Neural cell (in vitro differentiated cells): Measurements from ENCODE around the gene ATL1. TPM values are rescaled to one million over a fixed set of nuclear protein-coding genes. Genes with fewer than 3 reads are reported as not detected.

Experiments
- H2AFZ ChIP-seq: fragments of 200-600, 300-800 bp; sonication (generic), shearing (Covaris generic); 2 replicates; pipeline ENCODE4 v1.6.0; 2014; ENCODE audit warnings: low read depth, mild to moderate bottlenecking, antibody characterized with exemption, low read length, moderate library complexity
- H3F3A ChIP-seq: fragments of 200-600 bp; shearing (Covaris generic); 2 replicates; pipeline ENCODE4 v1.6.1; 2016; ENCODE audit warnings: mild to moderate bottlenecking, moderate library complexity, mixed read lengths, antibody characterized with exemption, low read length; ENCODE audit not compliant: insufficient read depth, poor library complexity, severe bottlenecking
- H3K27ac ChIP-seq: fragments of 200-600, 300-800 bp; sonication (generic), shearing (Covaris generic); 2 replicates; pipeline ENCODE4 v1.5.1; 2014; ENCODE audit warnings: mild to moderate bottlenecking, low read length, moderate library complexity
- H3K27me3 ChIP-seq: fragments of 300-800, 200-600 bp; sonication (generic), shearing (Covaris generic); 2 replicates; pipeline ENCODE4 v1.6.0; 2014; ENCODE audit warnings: mild to moderate bottlenecking, low read depth, low read length, moderate library complexity; ENCODE audit not compliant: insufficient read depth
- H3K36me3 ChIP-seq: fragments of 300-800, 200-600 bp; sonication (generic), shearing (Covaris generic); 2 replicates; pipeline ENCODE4 v1.5.1; 2014; ENCODE audit warnings: mild to moderate bottlenecking, antibody characterized with exemption, low read length, moderate library complexity; ENCODE audit not compliant: insufficient read depth
- H3K4me2 ChIP-seq: fragments of 300-800, 200-600 bp; sonication (generic), shearing (Covaris generic); 2 replicates; pipeline ENCODE4 v1.6.0; 2014; ENCODE audit warnings: mild to moderate bottlenecking, low read length
- H3K4me3 ChIP-seq: fragments of 300-800, 200-600 bp; sonication (generic), shearing (Covaris generic); 2 replicates; pipeline ENCODE4 v1.5.1; 2014; ENCODE audit warnings: mild to moderate bottlenecking, low read length, moderate library complexity
- H3K79me2 ChIP-seq: fragments of 200-600 bp; shearing (Covaris generic); replicated peaks from 2 replicates; pipeline ENCODE4 v1.6.0; 2014; ENCODE audit warnings: mild to moderate bottlenecking, low read length, moderate library complexity; ENCODE audit not compliant: insufficient read depth
- H3K9ac ChIP-seq: fragments of 300-800, 200-600 bp; sonication (generic), shearing (Covaris generic); 2 replicates; pipeline ENCODE4 v1.6.1; 2016; ENCODE audit warnings: mild to moderate bottlenecking, low read length, mixed read lengths
- H3K9me2 ChIP-seq: fragments of 200-600 bp; shearing (Covaris generic); 2 replicates; pipeline ENCODE4 v1.6.1; 2016; ENCODE audit warnings: mild to moderate bottlenecking, low read length, mixed read lengths; ENCODE audit not compliant: insufficient read depth
- H3K9me3 ChIP-seq: fragments of 200-600, 300-800 bp; sonication (generic), shearing (Covaris generic); 2 replicates; pipeline ENCODE4 v1.6.1; 2016; ENCODE audit warnings: mild to moderate bottlenecking, mixed run types, low read length, moderate library complexity, mixed read lengths
- H4K20me1 ChIP-seq: fragments of 200-600 bp; shearing (Covaris generic); 2 replicates; pipeline ENCODE4 v1.6.1; 2016; ENCODE audit warnings: mild to moderate bottlenecking, mixed run types; ENCODE audit not compliant: insufficient read depth
- CTCF ChIP-seq: fragments of 450-650 bp; IDR thresholded peaks from 2 replicates; pipeline ENCODE4 v1.5.1; 2014; ENCODE audit warnings: antibody characterized with exemption, mild to moderate bottlenecking, moderate library complexity; ENCODE audit not compliant: poor library complexity, severe bottlenecking
- EP300 ChIP-seq: fragments of 450-650 bp; conservative IDR thresholded peaks from 2 replicates; pipeline ENCODE4 v1.6.1; 2014; ENCODE audit warnings: antibody characterized with exemption, mild to moderate bottlenecking, moderate library complexity; ENCODE audit not compliant: poor library complexity, severe bottlenecking
- EZH2 ChIP-seq: fragments of 200-600, 300-800 bp; shearing (Covaris generic), sonication (generic); IDR thresholded peaks from 2 replicates; pipeline ENCODE4 v1.6.1; 2014; ENCODE audit warnings: antibody characterized with exemption, low read length, borderline replicate concordance, mild to moderate bottlenecking; ENCODE audit not compliant: insufficient read depth, poor library complexity, severe bottlenecking
- MXI1 ChIP-seq: fragments of 450-650 bp; conservative IDR thresholded peaks from 2 replicates; pipeline ENCODE4 v1.6.1; 2014; ENCODE audit warnings: antibody characterized with exemption, mild to moderate bottlenecking; ENCODE audit not compliant: poor library complexity, severe bottlenecking
- POLR2AphosphoS5 ChIP-seq: IDR thresholded peaks from 2 replicates; pipeline ENCODE4 v1.6.1; 2012
- RAD21 ChIP-seq: fragments of 450-650 bp; conservative IDR thresholded peaks from 2 replicates; pipeline ENCODE4 v1.6.1; 2014; ENCODE audit warnings: antibody characterized with exemption, mild to moderate bottlenecking, moderate library complexity
- SMC3 ChIP-seq: fragments of 450-650 bp; conservative IDR thresholded peaks from 2 replicates; pipeline ENCODE4 v1.6.1; 2014; ENCODE audit warnings: antibody characterized with exemption, mild to moderate bottlenecking, moderate library complexity; ENCODE audit not compliant: poor library complexity
- TAF1 ChIP-seq: IDR thresholded peaks from 2 replicates; pipeline ENCODE4 v1.6.1; 2012; ENCODE audit warnings: low read depth
- polyA plus RNA-seq: library from polyadenylated mRNA; depleted of rRNA; stranded (reverse); fragments of >200 nt; gene quantifications from 2 replicates; pipeline ENCODE4 v1.2.3, GENCODE V29; 2014
- TF ChIP-seq, protein P1 (sequence below): IDR thresholded peaks from 2 replicates; pipeline ENCODE4 v1.6.1; 2012; ENCODE audit warnings: borderline replicate concordance

ATL1 gene
- polyA plus RNA-seq, 1 donor from 2014 or later: 70.4 TPM

- Histone ChIP-seq H4K20me1 (no peaks in the 10 kb centered on the region), H3K9me3 (no peaks in the 10 kb centered on the region), H3K36me3 (no peaks in the 10 kb centered on the region), H3K4me3 (no peak overlapping the region), H3K79me2 (no peaks in the 10 kb centered on the region), H3K4me2 (no peak overlapping the region), H3K9ac (no peak overlapping the region), H2AFZ (no peak overlapping the region), H3F3A (no peaks in the 10 kb centered on the region), H3K9me2 (no peaks in the 10 kb centered on the region), H3K27ac (no peak overlapping the region), H3K27me3 (no peaks in the 10 kb centered on the region)
- TF ChIP-seq TAF1 (no peak), POLR2AphosphoS5 (no peak), SMC3 (no peak), EP300 (no peak)
Measured at GRCh38 chr14:50649691-50650090, 89.7 kb downstream of the ATL1 start.

GRCh38 chr14:50656776-50657175 is 96.8 kb downstream of the ATL1 start:
- Histone ChIP-seq H3K4me2 (no peak overlapping the region), H3K9ac (no peak overlapping the region), H3K27me3 (no peaks in the 10 kb centered on the region), H4K20me1 (no peaks in the 10 kb centered on the region), H2AFZ (no peak overlapping the region), H3K9me3 (no peaks in the 10 kb centered on the region), H3K79me2 (peaks cover 3% of the 10 kb centered on the region), H3K9me2 (no peaks in the 10 kb centered on the region), H3K27ac (no peak overlapping the region), H3K4me3 (no peak overlapping the region), H3F3A (no peaks in the 10 kb centered on the region), H3K36me3 (no peaks in the 10 kb centered on the region)
- no peak for TF ChIP-seq TAF1
- TF ChIP-seq RAD21: no peak
- TF ChIP-seq MXI1: no peak
- TF ChIP-seq CTCF: no peak
- TF ChIP-seq SMC3: no peak
- TF ChIP-seq, protein P1, sequence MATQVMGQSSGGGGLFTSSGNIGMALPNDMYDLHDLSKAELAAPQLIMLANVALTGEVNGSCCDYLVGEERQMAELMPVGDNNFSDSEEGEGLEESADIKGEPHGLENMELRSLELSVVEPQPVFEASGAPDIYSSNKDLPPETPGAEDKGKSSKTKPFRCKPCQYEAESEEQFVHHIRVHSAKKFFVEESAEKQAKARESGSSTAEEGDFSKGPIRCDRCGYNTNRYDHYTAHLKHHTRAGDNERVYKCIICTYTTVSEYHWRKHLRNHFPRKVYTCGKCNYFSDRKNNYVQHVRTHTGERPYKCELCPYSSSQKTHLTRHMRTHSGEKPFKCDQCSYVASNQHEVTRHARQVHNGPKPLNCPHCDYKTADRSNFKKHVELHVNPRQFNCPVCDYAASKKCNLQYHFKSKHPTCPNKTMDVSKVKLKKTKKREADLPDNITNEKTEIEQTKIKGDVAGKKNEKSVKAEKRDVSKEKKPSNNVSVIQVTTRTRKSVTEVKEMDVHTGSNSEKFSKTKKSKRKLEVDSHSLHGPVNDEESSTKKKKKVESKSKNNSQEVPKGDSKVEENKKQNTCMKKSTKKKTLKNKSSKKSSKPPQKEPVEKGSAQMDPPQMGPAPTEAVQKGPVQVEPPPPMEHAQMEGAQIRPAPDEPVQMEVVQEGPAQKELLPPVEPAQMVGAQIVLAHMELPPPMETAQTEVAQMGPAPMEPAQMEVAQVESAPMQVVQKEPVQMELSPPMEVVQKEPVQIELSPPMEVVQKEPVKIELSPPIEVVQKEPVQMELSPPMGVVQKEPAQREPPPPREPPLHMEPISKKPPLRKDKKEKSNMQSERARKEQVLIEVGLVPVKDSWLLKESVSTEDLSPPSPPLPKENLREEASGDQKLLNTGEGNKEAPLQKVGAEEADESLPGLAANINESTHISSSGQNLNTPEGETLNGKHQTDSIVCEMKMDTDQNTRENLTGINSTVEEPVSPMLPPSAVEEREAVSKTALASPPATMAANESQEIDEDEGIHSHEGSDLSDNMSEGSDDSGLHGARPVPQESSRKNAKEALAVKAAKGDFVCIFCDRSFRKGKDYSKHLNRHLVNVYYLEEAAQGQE: no peak
- TF ChIP-seq EZH2: no peak
- no peak for TF ChIP-seq POLR2AphosphoS5
- no peak for TF ChIP-seq EP300

GRCh38 chr14:50657753-50658152 is 97.8 kb downstream of the ATL1 start:
- Histone ChIP-seq H3K36me3 (no peaks in the 10 kb centered on the region), H3F3A (no peaks in the 10 kb centered on the region), H4K20me1 (no peaks in the 10 kb centered on the region), H3K9me3 (no peaks in the 10 kb centered on the region), H3K27ac (no peak overlapping the region), H3K9me2 (no peaks in the 10 kb centered on the region), H3K79me2 (peaks cover 3% of the 10 kb centered on the region), H3K27me3 (no peaks in the 10 kb centered on the region), H3K9ac (no peak overlapping the region), H2AFZ (no peak overlapping the region), H3K4me2 (no peak overlapping the region), H3K4me3 (no peak overlapping the region)
- TF ChIP-seq EZH2: no peak
- TF ChIP-seq, protein P1: no peak
- no peak for TF ChIP-seq MXI1
- TF ChIP-seq POLR2AphosphoS5: no peak
- no peak for TF ChIP-seq SMC3
- no peak for TF ChIP-seq RAD21
- no peak for TF ChIP-seq CTCF
- no peak for TF ChIP-seq EP300
- TF ChIP-seq TAF1: no peak
